K562 (cell line): ENCODE measurements around the gene ZBTB14. TPM values are rescaled to one million over a fixed set of nuclear protein-coding genes. Genes with fewer than 3 reads are reported as not detected.

Source experiments
- polyA plus RNA-seq, 8 experiments: library from polyadenylated mRNA; depleted of rRNA in 4 of 8; stranded (reverse) in 5 of 8; unstranded in 3 of 8; fragments of >200 nt; fragmentation: Nextera tagmentation in 2 of 8; fragmentation: Illumina TruSeq in 1 of 8; extraction: Ambion mirVana in 2 of 8; extraction: Trizol in 1 of 8; gene quantifications; 2 replicates each; pipeline versions ENCODE4 v1.2.1 to v1.2.3, GENCODE V29; 2011 to 2014; ENCODE audit warnings: inconsistent platforms in 1 of 8, missing spikeins in 1 of 8
- total RNA-seq, 7 experiments: library from RNA; depleted of rRNA in 6 of 7; stranded (reverse); fragments of >200 nt in 6 of 7; fragmentation: Illumina TruSeq in 2 of 7; extraction: Trizol in 2 of 7; gene quantifications; 2 replicates each; pipeline versions ENCODE4 v1.2.1 to v1.2.3, GENCODE V29; 2011 to 2021; ENCODE audit warnings: low replicate concordance in 1 of 7
- TF ChIP-seq, protein P1 (sequence below), 2 experiments: fragments of 450-650 bp in 1 of 2; sonication (generic) in 1 of 2; formaldehyde crosslinking in 1 of 2; IDR thresholded peaks; 2 replicates each; pipeline versions ENCODE4 v1.7.1 to v1.9.0; 2016 to 2022; ENCODE audit warnings: inconsistent platforms in 1 of 2, mild to moderate bottlenecking in 1 of 2, missing genetic modification reagents in 1 of 2

ZBTB14 gene
- total and polyA plus RNA-seq, 9 of the 15 experiments (the other 6 are each of a cell fraction or from before 2014, with no cell fraction given) = 2.8 to 12.6 (median 9.0) TPM

DNA sequence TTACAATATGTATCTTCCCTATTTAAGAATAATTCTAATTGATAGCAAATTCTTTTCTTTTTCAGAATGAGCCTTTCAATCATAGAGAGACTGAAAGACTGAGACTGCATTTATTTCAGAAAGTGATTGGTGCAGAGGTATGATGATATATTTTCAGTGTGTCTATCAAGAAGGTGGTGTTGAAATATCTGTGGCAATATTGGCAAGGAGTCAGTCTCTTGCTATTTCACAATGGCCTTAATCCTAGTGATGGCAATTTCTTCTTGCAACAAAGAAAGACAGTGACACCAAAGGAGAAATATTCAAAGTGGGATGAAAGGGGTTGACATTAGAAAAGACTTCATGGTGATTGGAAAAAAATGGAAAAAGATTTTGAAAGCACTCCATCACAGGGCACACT, 21.7 kb upstream of the ZBTB14 start (continued):
- TF ChIP-seq, protein P1, sequence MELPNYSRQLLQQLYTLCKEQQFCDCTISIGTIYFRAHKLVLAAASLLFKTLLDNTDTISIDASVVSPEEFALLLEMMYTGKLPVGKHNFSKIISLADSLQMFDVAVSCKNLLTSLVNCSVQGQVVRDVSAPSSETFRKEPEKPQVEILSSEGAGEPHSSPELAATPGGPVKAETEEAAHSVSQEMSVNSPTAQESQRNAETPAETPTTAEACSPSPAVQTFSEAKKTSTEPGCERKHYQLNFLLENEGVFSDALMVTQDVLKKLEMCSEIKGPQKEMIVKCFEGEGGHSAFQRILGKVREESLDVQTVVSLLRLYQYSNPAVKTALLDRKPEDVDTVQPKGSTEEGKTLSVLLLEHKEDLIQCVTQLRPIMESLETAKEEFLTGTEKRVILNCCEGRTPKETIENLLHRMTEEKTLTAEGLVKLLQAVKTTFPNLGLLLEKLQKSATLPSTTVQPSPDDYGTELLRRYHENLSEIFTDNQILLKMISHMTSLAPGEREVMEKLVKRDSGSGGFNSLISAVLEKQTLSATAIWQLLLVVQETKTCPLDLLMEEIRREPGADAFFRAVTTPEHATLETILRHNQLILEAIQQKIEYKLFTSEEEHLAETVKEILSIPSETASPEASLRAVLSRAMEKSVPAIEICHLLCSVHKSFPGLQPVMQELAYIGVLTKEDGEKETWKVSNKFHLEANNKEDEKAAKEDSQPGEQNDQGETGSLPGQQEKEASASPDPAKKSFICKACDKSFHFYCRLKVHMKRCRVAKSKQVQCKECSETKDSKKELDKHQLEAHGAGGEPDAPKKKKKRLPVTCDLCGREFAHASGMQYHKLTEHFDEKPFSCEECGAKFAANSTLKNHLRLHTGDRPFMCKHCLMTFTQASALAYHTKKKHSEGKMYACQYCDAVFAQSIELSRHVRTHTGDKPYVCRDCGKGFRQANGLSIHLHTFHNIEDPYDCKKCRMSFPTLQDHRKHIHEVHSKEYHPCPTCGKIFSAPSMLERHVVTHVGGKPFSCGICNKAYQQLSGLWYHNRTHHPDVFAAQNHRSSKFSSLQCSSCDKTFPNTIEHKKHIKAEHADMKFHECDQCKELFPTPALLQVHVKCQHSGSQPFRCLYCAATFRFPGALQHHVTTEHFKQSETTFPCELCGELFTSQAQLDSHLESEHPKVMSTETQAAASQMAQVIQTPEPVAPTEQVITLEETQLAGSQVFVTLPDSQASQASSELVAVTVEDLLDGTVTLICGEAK (IDR thresholded peaks at IDR 0.05) = no peak
- TF ChIP-seq, protein P1 (CRISPR knock-in tag; IDR thresholded peaks at IDR 0.05) = no peak
